Colonic mucosa (tissue), 4 donors: Measurements from ENCODE around the gene UVSSA. TPM values are rescaled to one million over a fixed set of nuclear protein-coding genes. Genes with fewer than 3 reads are reported as not detected.
"Not testable (repeated sequence)": the region's sequence is repeated elsewhere in the genome, so short reads cannot be mapped to it uniquely, and the experiment has no call there.

Experiments
- DNase-seq: peaks from one replicate; pipeline ENCODE4 v3.0.0-alpha.2; 2020
- H3K27ac ChIP-seq: fragments of 200-600 bp; one replicate; pipeline ENCODE4 v1.8.0; 2021
- H3K27me3 ChIP-seq: fragments of 200-600 bp; one replicate; pipeline ENCODE4 v1.8.0; 2021
- H3K36me3 ChIP-seq: fragments of 200-600 bp; one replicate; pipeline ENCODE4 v1.8.0; 2021
- H3K4me1 ChIP-seq: fragments of 200-600 bp; one replicate; pipeline ENCODE4 v1.8.0; 2021; ENCODE audit warnings: mild to moderate bottlenecking
- H3K4me3 ChIP-seq: fragments of 200-600 bp; one replicate; pipeline ENCODE4 v1.8.0; 2021
- H3K9ac ChIP-seq, 2 donors: one replicate each; pipeline ENCODE4 v1.7.0; 2013; ENCODE audit warnings: control low read depth in 2 of 2, low read depth in 2 of 2, low read length in 2 of 2
- H3K9me3 ChIP-seq: fragments of 200-600 bp; one replicate; pipeline ENCODE4 v1.8.0; 2021
- CTCF ChIP-seq: fragments of 200-600 bp; IDR thresholded peaks from one replicate; pipeline ENCODE4 v1.8.0; 2022; ENCODE audit warnings: antibody characterized with exemption, mild to moderate bottlenecking
- intact Hi-C: fragments of 100-400 bp; cut with DNase I; formaldehyde crosslinking; loops from one replicate; pipeline ENCODE4 v1.14.1; 2022
- total RNA-seq, 2 donors: library from RNA; stranded (reverse); fragmentation: NEBNext Ultra II Directional in 1 of 2; extraction: Animal tissue kit (Norgen Biotek cat#: 25700) in 1 of 2; gene quantifications; one replicate each; pipeline ENCODE4 v1.2.1, GENCODE V29; 2021
- donor health status: healthy.
- donor health status: DM: no; HTN: no; CAD: no.
- donor health status: DM: no; HTN: no; CAD: no.

Gene UVSSA
- total RNA-seq, 2 donors from 2014 or later = 16.7 to 55.7 TPM

GRCh38 chr4:1385373-1386340, 38.6 kb downstream of the UVSSA start:
- no peaks in the 10 kb centered on the region for H3K36me3 ChIP-seq
- no peak for DNase-seq

GRCh38 chr4:1393363-1393762, 46.4 kb downstream of the UVSSA start:
- H3K27me3 ChIP-seq, H3K9me3 ChIP-seq, H3K27ac ChIP-seq, intact Hi-C loops, H3K4me1 ChIP-seq, H3K9ac ChIP-seq, H3K4me3 ChIP-seq, DNase-seq, H3K36me3 ChIP-seq: not testable (repeated sequence)

More at GRCh38 chr4:1385373-1386340, 38.6 kb downstream of the UVSSA start:
- Histone ChIP-seq H3K9me3 (no peaks in the 10 kb centered on the region), H3K4me1 (no peaks in the 10 kb centered on the region), H3K27ac (no peak overlapping the region), H3K9ac (no peak overlapping the region), H3K4me3 (no peak overlapping the region), H3K27me3 (no peaks in the 10 kb centered on the region)
- intact Hi-C loops = no loop called here
- TF ChIP-seq CTCF = no peak

- H3K27me3 ChIP-seq = no peaks in the 10 kb centered on the region
- no peak overlapping the region for H3K27ac ChIP-seq
- no peak overlapping the region for H3K4me3 ChIP-seq
- H3K9ac ChIP-seq = no peak overlapping the region
- H3K9me3 ChIP-seq = no peaks in the 10 kb centered on the region
- no peaks in the 10 kb centered on the region for H3K36me3 ChIP-seq
- intact Hi-C loops = no loop called here
- DNase-seq = no peak
- TF ChIP-seq CTCF = no peak
- H3K4me1 ChIP-seq = no peaks in the 10 kb centered on the region
These were observed 46.9 kb downstream of the UVSSA start for GRCh38 chr4:1393866-1394265.

- H3K27ac ChIP-seq, DNase-seq, H3K9ac ChIP-seq, H3K4me1 ChIP-seq, H3K4me3 ChIP-seq, H3K27me3 ChIP-seq, intact Hi-C loops, H3K36me3 ChIP-seq, H3K9me3 ChIP-seq: not testable (repeated sequence)
These were observed 47.8 kb downstream of the UVSSA start for GRCh38 chr4:1394554-1395388.

GRCh38 chr4:1395389-1395820, 48.4 kb downstream of the UVSSA start:
- intact Hi-C loops, H3K4me1 ChIP-seq, H3K36me3 ChIP-seq, H3K9me3 ChIP-seq, H3K4me3 ChIP-seq, H3K27ac ChIP-seq, DNase-seq, H3K27me3 ChIP-seq, H3K9ac ChIP-seq: not testable (repeated sequence)

GRCh38 chr4:1395941-1396805, 49.2 kb downstream of the UVSSA start:
- H3K4me3 ChIP-seq = no peak overlapping the region
- intact Hi-C loops = no loop called here
- no peak for TF ChIP-seq CTCF
- no peaks in the 10 kb centered on the region for H3K36me3 ChIP-seq
- no peaks in the 10 kb centered on the region for H3K9me3 ChIP-seq
- H3K27ac ChIP-seq = no peak overlapping the region
- peak overlapping the region in 1 of 2 donors; percentile 12 for H3K9ac ChIP-seq
- DNase-seq = no peak
- H3K27me3 ChIP-seq = peaks cover 5% of the 10 kb centered on the region
- no peaks in the 10 kb centered on the region for H3K4me1 ChIP-seq
